H9 (cell line): ENCODE data around the gene CYSTM1. TPM values are rescaled to one million over a fixed set of nuclear protein-coding genes. Genes with fewer than 3 reads are reported as not detected.
"Not testable (repeated sequence)": the region's sequence is repeated elsewhere in the genome, so short reads cannot be mapped to it uniquely, and the experiment has no call there.

Experiments
- DNase-seq: peaks from one replicate; pipeline ENCODE4 v3.0.0-alpha.2; 2017
- H2AFZ ChIP-seq: one replicate; pipeline ENCODE4 v1.6.1; 2013; ENCODE audit warnings: mild to moderate bottlenecking, low read length, control low read depth, moderate library complexity
- H2AK5ac ChIP-seq: 2 replicates; pipeline ENCODE4 v1.6.1; 2013; ENCODE audit warnings: low read length, control low read depth, mixed read lengths; ENCODE audit not compliant: insufficient read length
- H2BK120ac ChIP-seq: one replicate; pipeline ENCODE4 v1.6.1; 2013; ENCODE audit warnings: low read depth, mild to moderate bottlenecking, low read length, control low read depth, inconsistent platforms; ENCODE audit not compliant: poor library complexity, severe bottlenecking
- H2BK12ac ChIP-seq: 2 replicates; pipeline ENCODE4 v1.6.1; 2013; ENCODE audit warnings: low read length, control low read depth, mixed read lengths, low read depth; ENCODE audit not compliant: insufficient read length
- H2BK15ac ChIP-seq: 2 replicates; pipeline ENCODE4 v1.6.1; 2013; ENCODE audit warnings: low read depth, low read length, control low read depth
- H2BK20ac ChIP-seq: one replicate; pipeline ENCODE4 v1.6.1; 2013; ENCODE audit warnings: low read depth, mild to moderate bottlenecking, low read length, control low read depth, inconsistent platforms; ENCODE audit not compliant: poor library complexity, severe bottlenecking
- H2BK5ac ChIP-seq: 2 replicates; pipeline ENCODE4 v1.6.1; 2013; ENCODE audit warnings: low read length, control low read depth, mixed read lengths; ENCODE audit not compliant: insufficient read length
- H3K14ac ChIP-seq: 2 replicates; pipeline ENCODE4 v1.6.1; 2013; ENCODE audit warnings: low read length, control low read depth; ENCODE audit not compliant: insufficient read depth
- H3K18ac ChIP-seq: 2 replicates; pipeline ENCODE4 v1.6.1; 2013; ENCODE audit warnings: low read depth, mild to moderate bottlenecking, mixed read lengths, low read length, control low read depth; ENCODE audit not compliant: insufficient read length
- H3K23ac ChIP-seq: 2 replicates; pipeline ENCODE4 v1.6.1; 2013; ENCODE audit warnings: low read length, control low read depth, mixed read lengths, low read depth; ENCODE audit not compliant: insufficient read length
- H3K23me2 ChIP-seq: 2 replicates; pipeline ENCODE4 v1.6.1; 2013; ENCODE audit warnings: low read depth, mild to moderate bottlenecking, mixed read lengths, low read length, control low read depth; ENCODE audit not compliant: insufficient read length, poor library complexity, severe bottlenecking
- H3K27ac ChIP-seq: 2 replicates; pipeline ENCODE4 v1.5.1; 2013; ENCODE audit warnings: low read length, control low read depth, mixed read lengths, low read depth; ENCODE audit not compliant: insufficient read length
- H3K27me3 ChIP-seq: 2 replicates; pipeline ENCODE4 v1.6.1; 2013; ENCODE audit warnings: low read length, control low read depth, inconsistent platforms; ENCODE audit not compliant: insufficient read depth
- H3K4ac ChIP-seq: 2 replicates; pipeline ENCODE4 v1.6.1; 2013; ENCODE audit warnings: low read depth, mild to moderate bottlenecking, control low read depth, inconsistent platforms, low read length, moderate library complexity
- H3K4me1 ChIP-seq: 2 replicates; pipeline ENCODE4 v1.6.1; 2013; ENCODE audit warnings: low read length, control low read depth, inconsistent platforms; ENCODE audit not compliant: insufficient read depth
- H3K4me2 ChIP-seq: 2 replicates; pipeline ENCODE4 v1.6.1; 2013; ENCODE audit warnings: low read length, control low read depth, mixed read lengths; ENCODE audit not compliant: insufficient read length, insufficient read depth
- H3K56ac ChIP-seq: 2 replicates; pipeline ENCODE4 v1.6.1; 2013; ENCODE audit warnings: low read depth, mild to moderate bottlenecking, mixed read lengths, low read length, control low read depth; ENCODE audit not compliant: insufficient read length
- H3K79me1 ChIP-seq: 2 replicates; pipeline ENCODE4 v1.6.1; 2013; ENCODE audit warnings: low read depth, mild to moderate bottlenecking, moderate library complexity, low read length, control low read depth, inconsistent platforms; ENCODE audit not compliant: insufficient read depth, poor library complexity, severe bottlenecking
- H3K79me2 ChIP-seq: 2 replicates; pipeline ENCODE4 v1.6.1; 2013; ENCODE audit warnings: low read length, control low read depth, inconsistent platforms; ENCODE audit not compliant: insufficient read depth
- H3K9ac ChIP-seq: 2 replicates; pipeline ENCODE4 v1.6.1; 2013; ENCODE audit warnings: low read length, control low read depth, mixed read lengths; ENCODE audit not compliant: insufficient read length; ENCODE audit errors: extremely low read depth
- H3K9me3 ChIP-seq: one replicate; pipeline ENCODE4 v1.6.1; 2013; ENCODE audit warnings: low read depth, low read length, inconsistent platforms; ENCODE audit not compliant: control insufficient read depth
- H3T11ph ChIP-seq: one replicate; pipeline ENCODE4 v1.6.1; 2013; ENCODE audit warnings: mild to moderate bottlenecking, low read length, control low read depth, inconsistent platforms
- H4K20me1 ChIP-seq: one replicate; pipeline ENCODE4 v1.6.1; 2013; ENCODE audit not compliant: control insufficient read depth, insufficient read length, insufficient read depth
- H4K5ac ChIP-seq: 2 replicates; pipeline ENCODE4 v1.6.1; 2013; ENCODE audit warnings: low read depth, mild to moderate bottlenecking, mixed read lengths, low read length, control low read depth; ENCODE audit not compliant: insufficient read length
- H4K8ac ChIP-seq: replicated peaks from 2 replicates; pipeline ENCODE4 v1.6.1; 2013; ENCODE audit warnings: low read length, control low read depth, mixed read lengths, low read depth; ENCODE audit not compliant: insufficient read length
- H4K91ac ChIP-seq: 2 replicates; pipeline ENCODE4 v1.6.1; 2013; ENCODE audit warnings: low read depth, mild to moderate bottlenecking, moderate library complexity, mixed read lengths, low read length, control low read depth; ENCODE audit not compliant: insufficient read length
- H3K27ac Mint-ChIP-seq, 3 experiments: 2 replicates in 2 of 3; 3 replicates in 1 of 3; pipeline ENCODE4 v1.8.0; 2020 to 2021; ENCODE audit warnings: mixed read lengths in 3 of 3, mild to moderate bottlenecking in 1 of 3, moderate library complexity in 1 of 3
- H3K27me3 Mint-ChIP-seq: 2 replicates; pipeline ENCODE4 v1.8.0; 2021; ENCODE audit warnings: low read depth, mild to moderate bottlenecking, moderate library complexity, mixed read lengths
- H3K36me3 Mint-ChIP-seq, 3 experiments: 2 replicates in 2 of 3; 3 replicates in 1 of 3; pipeline ENCODE4 v1.8.0; 2020 to 2021; ENCODE audit warnings: low read depth in 3 of 3, mixed read lengths in 3 of 3; ENCODE audit not compliant: insufficient read depth in 1 of 3
- H3K4me1 Mint-ChIP-seq, 2 experiments: 2 replicates each; pipeline ENCODE4 v1.8.0; 2020; ENCODE audit warnings: mixed read lengths in 2 of 2
- H3K4me3 Mint-ChIP-seq, 2 experiments: 2 replicates in 1 of 2; 3 replicates in 1 of 2; pipeline ENCODE4 v1.8.0; 2020 to 2021; ENCODE audit warnings: mild to moderate bottlenecking in 2 of 2, mixed read lengths in 2 of 2, moderate library complexity in 1 of 2
- H3K9me3 Mint-ChIP-seq, 2 experiments: 2 replicates in 1 of 2; 3 replicates in 1 of 2; pipeline ENCODE4 v1.8.0; 2020; ENCODE audit warnings: mild to moderate bottlenecking in 2 of 2, mixed read lengths in 2 of 2, moderate library complexity in 1 of 2
- CTCF ChIP-seq: fragments of 200-600 bp; sonication (generic); conservative IDR thresholded peaks from 3 replicates; pipeline ENCODE4 v1.8.0; 2021; ENCODE audit warnings: antibody characterized with exemption, mild to moderate bottlenecking
- whole genome bisulfite sequencing: extraction: QIAGEN DNeasy Blood & Tissue Kit; methylation state at CpG from one replicate; pipeline ENCODE4 v1.1.7; 2013; ENCODE audit warnings: missing lambda C conversion rate, low lambda C conversion rate, mixed read lengths; ENCODE audit not compliant: insufficient read length; ENCODE audit errors: extremely low coverage; 5-methylcytosine and 5-hydroxymethylcytosine counted together
- total RNA-seq: library from RNA; stranded (reverse); gene quantifications from 2 replicates; pipeline ENCODE4 v1.2.1, GENCODE V29; 2021

Gene CYSTM1
- total RNA-seq, 1 experiment from 2014 or later, result 20.6 TPM

- no peak overlapping the region for H3K4me2 ChIP-seq
- no peak overlapping the region for H3K23ac ChIP-seq
- H3K27me3 ChIP-seq, result no peaks in the 10 kb centered on the region
- no peak overlapping the region for H3K56ac ChIP-seq
- no peak overlapping the region for H3K14ac ChIP-seq
- no peak overlapping the region for H2BK120ac ChIP-seq
- no peak overlapping the region for H3K18ac ChIP-seq
- H4K20me1 ChIP-seq, result no peaks in the 10 kb centered on the region
- no peak overlapping the region for H2AFZ ChIP-seq
- no peaks in the 10 kb centered on the region for H3K9me3 ChIP-seq
- no peak overlapping the region for H2BK12ac ChIP-seq
- TF ChIP-seq CTCF, result no peak
- no peak overlapping the region for H3K9ac ChIP-seq
- Mint-ChIP-seq H3K27ac (no peak overlapping the region), H3K4me1 (peaks cover 10% of the 10 kb centered on the region in 2 experiments), H3K4me3 (no peak overlapping the region), H3K36me3 (peaks cover 0 to 5% (median 0%) of the 10 kb centered on the region in 3 experiments; a peak in 2 of 7 replicates), H3K9me3 (no peaks in the 10 kb centered on the region), H3K27me3 (no peaks in the 10 kb centered on the region)
- H3K23me2 ChIP-seq, result no peaks in the 10 kb centered on the region
- no peak overlapping the region for H4K8ac ChIP-seq
- H3K4me1 ChIP-seq, result peaks cover 7% of the 10 kb centered on the region; the same call in 1 of the 2 replicates
- no peak overlapping the region for H2BK20ac ChIP-seq
- H3K79me2 ChIP-seq, result no peaks in the 10 kb centered on the region
- no peak overlapping the region for H3T11ph ChIP-seq
- no peak overlapping the region for H3K27ac ChIP-seq
- DNase-seq, result no peak
- H2AK5ac ChIP-seq, result no peak overlapping the region
- no peak overlapping the region for H4K91ac ChIP-seq
- peaks cover 2% of the 10 kb centered on the region for H3K79me1 ChIP-seq
- H4K5ac ChIP-seq, result no peak overlapping the region
- no peak overlapping the region for H2BK15ac ChIP-seq
- no peak overlapping the region for H2BK5ac ChIP-seq
- H3K4ac ChIP-seq, result no peak overlapping the region
- WGBS, result no CpG with 5 or more reads among the region's 2 CpGs
Observed at GRCh38 chr5:140197023-140197422, 22.0 kb downstream of the CYSTM1 start.

- H4K91ac ChIP-seq, H3K27me3 Mint-ChIP-seq, H3K4ac ChIP-seq, H3K14ac ChIP-seq, H2AFZ ChIP-seq, H3K79me1 ChIP-seq, H2BK15ac ChIP-seq, H3K36me3 Mint-ChIP-seq, H4K5ac ChIP-seq, H3K27ac ChIP-seq, H3K9me3 ChIP-seq, H3K23me2 ChIP-seq, H2BK20ac ChIP-seq, H3K4me1 ChIP-seq, DNase-seq, H3K18ac ChIP-seq, H3K56ac ChIP-seq, H4K8ac ChIP-seq, H3K23ac ChIP-seq, H3T11ph ChIP-seq, H3K4me3 Mint-ChIP-seq, H3K27ac Mint-ChIP-seq, H2BK120ac ChIP-seq, H3K79me2 ChIP-seq, H3K4me2 ChIP-seq, H2AK5ac ChIP-seq, H2BK5ac ChIP-seq, H2BK12ac ChIP-seq, H4K20me1 ChIP-seq, H3K9me3 Mint-ChIP-seq, H3K9ac ChIP-seq, H3K27me3 ChIP-seq, H3K4me1 Mint-ChIP-seq: not testable (repeated sequence)
- WGBS, result no CpG with 5 or more reads among the region's 1 CpG
Observed at GRCh38 chr5:140198915-140199314, 23.9 kb downstream of the CYSTM1 start.
